Measurements from ENCODE around the gene SKP2.

- no peak for TF ChIP-seq CTCF (IDR thresholded peaks at IDR 0.05)
- TF ChIP-seq POLR2A (IDR thresholded peaks at IDR 0.05), result no peak
Measured at GRCh38 chr5:36178524-36178890, 26.6 kb downstream of the SKP2 start.
